Breast epithelium (tissue), 3 donors: ENCODE measurements around the gene TXNL4A.
"Not testable (repeated sequence)": the region's sequence is repeated elsewhere in the genome, so short reads cannot be mapped to it uniquely, and the experiment has no call there.

ENCODE experiments used
- POLR2AphosphoS5 ChIP-seq, 3 donors: sonication (generic); formaldehyde crosslinking; IDR thresholded peaks; one replicate each; pipeline ENCODE4 v1.6.1; 2017; ENCODE audit warnings: antibody characterized with exemption in 3 of 3
- TF ChIP-seq, protein P1 (sequence below), 3 donors: fragments of 450-650 bp; IDR thresholded peaks; one replicate each; pipeline ENCODE4 v1.5.1; 2016 to 2017; ENCODE audit warnings: antibody characterized with exemption in 3 of 3, mild to moderate bottlenecking in 3 of 3, moderate library complexity in 3 of 3

DNA sequence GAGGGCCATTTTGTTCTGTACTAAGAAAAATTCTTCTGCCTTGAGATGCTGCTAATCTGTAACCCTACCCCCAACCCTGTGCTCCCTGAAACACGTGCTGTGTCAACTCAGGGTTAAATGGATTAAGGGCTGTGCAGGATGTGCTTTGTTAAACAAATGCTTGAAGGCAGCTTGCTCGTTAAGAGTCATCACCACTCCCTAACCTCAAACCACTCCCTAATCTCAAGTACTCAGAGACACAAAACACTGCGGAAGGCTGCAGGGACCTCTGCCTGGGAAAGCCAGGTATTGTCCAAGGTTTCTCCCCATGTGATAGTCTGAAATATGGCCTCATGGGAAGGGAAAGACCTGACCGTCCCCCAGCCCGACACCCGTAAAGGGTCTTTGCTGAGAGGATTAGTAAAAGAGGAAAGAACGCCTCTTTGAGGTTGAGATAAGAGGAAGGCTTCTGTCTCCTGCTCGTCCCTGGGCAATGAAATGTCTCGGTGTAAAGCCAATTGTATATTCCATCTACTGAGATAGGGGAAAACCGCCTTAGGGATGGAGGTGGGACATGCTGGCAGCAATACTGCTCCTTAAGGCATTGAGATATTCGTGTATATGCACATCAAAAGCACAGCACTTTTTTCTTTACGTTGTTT, 28.1 kb downstream of the TXNL4A start:
- TF ChIP-seq, protein P1, sequence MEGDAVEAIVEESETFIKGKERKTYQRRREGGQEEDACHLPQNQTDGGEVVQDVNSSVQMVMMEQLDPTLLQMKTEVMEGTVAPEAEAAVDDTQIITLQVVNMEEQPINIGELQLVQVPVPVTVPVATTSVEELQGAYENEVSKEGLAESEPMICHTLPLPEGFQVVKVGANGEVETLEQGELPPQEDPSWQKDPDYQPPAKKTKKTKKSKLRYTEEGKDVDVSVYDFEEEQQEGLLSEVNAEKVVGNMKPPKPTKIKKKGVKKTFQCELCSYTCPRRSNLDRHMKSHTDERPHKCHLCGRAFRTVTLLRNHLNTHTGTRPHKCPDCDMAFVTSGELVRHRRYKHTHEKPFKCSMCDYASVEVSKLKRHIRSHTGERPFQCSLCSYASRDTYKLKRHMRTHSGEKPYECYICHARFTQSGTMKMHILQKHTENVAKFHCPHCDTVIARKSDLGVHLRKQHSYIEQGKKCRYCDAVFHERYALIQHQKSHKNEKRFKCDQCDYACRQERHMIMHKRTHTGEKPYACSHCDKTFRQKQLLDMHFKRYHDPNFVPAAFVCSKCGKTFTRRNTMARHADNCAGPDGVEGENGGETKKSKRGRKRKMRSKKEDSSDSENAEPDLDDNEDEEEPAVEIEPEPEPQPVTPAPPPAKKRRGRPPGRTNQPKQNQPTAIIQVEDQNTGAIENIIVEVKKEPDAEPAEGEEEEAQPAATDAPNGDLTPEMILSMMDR (IDR thresholded peaks at IDR 0.05), result not testable (repeated sequence)
- not testable (repeated sequence) for TF ChIP-seq POLR2AphosphoS5 (IDR thresholded peaks at IDR 0.05)
